HepG2 (cell line): Measurements from ENCODE around the gene ARMH4.

Experiments
- FOXM1 ChIP-seq: sonication (generic); formaldehyde crosslinking; IDR thresholded peaks from 2 replicates; pipeline ENCODE4 v1.5.0; 2020; ENCODE audit warnings: missing genetic modification reagents
- TBX2 ChIP-seq: sonication (generic); formaldehyde crosslinking; IDR thresholded peaks from 2 replicates; pipeline ENCODE4 v1.5.0; 2020; ENCODE audit warnings: missing genetic modification reagents, mild to moderate bottlenecking, borderline replicate concordance
- ZNF33B ChIP-seq: sonication (generic); formaldehyde crosslinking; IDR thresholded peaks from 2 replicates; pipeline ENCODE4 v1.5.1; 2020; ENCODE audit warnings: mild to moderate bottlenecking, missing genetic modification reagents
- ZNF724P ChIP-seq: sonication (generic); formaldehyde crosslinking; IDR thresholded peaks from 2 replicates; pipeline ENCODE4 v1.8.0; 2022; ENCODE audit warnings: missing genetic modification reagents, borderline replicate concordance
- TF ChIP-seq, protein P1 (sequence below): sonication (generic); formaldehyde crosslinking; IDR thresholded peaks from 2 replicates; pipeline ENCODE4 v1.5.0; 2020; ENCODE audit warnings: missing genetic modification reagents
- TF ChIP-seq, protein P2 (sequence below): sonication (generic); formaldehyde crosslinking; IDR thresholded peaks from 2 replicates; pipeline ENCODE4 v1.4.0; 2020; ENCODE audit warnings: missing genetic modification reagents
- TF ChIP-seq, protein P3 (sequence below): sonication (generic); formaldehyde crosslinking; IDR thresholded peaks from 2 replicates; pipeline ENCODE4 v1.5.0; 2020; ENCODE audit warnings: mild to moderate bottlenecking, missing genetic modification reagents
- TF ChIP-seq, protein P4 (sequence below): sonication (generic); formaldehyde crosslinking; conservative IDR thresholded peaks from 2 replicates; pipeline ENCODE4 v1.8.0; 2022; ENCODE audit warnings: low read depth, missing genetic modification reagents

DNA sequence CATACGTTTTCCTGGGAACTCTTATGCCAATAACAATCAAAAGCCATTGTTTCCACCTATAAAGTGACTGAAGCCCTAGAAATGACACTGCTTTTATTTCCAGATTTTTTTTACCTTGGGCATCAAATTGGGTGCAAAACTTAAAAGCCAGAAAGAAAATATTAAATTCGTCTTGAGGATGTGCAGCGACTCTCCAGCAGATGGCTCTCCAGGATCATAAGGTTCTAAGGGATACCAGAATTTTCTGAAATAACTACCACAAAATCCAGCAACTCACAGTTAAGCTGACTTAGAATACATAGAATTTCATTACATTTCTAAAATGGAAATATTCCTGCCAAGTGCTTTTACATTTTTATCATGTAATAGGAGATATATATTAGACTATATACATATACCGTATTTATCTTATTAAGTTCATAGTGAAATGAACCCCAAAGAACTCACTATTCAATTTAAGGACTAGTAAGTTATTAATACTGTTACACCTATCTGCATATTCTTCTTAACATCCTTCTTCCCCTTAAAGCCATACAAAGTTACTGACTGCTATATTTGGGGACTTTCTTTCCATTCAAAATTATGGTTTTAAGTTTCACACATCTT, 44.0 kb downstream of the ARMH4 start:
- TF ChIP-seq ZNF33B (CRISPR knock-in tag) (no peak), ZNF724P (CRISPR knock-in tag) (no peak), TBX2 (CRISPR knock-in tag) (no peak), FOXM1 (CRISPR knock-in tag) (no peak)
- TF ChIP-seq, protein P1, sequence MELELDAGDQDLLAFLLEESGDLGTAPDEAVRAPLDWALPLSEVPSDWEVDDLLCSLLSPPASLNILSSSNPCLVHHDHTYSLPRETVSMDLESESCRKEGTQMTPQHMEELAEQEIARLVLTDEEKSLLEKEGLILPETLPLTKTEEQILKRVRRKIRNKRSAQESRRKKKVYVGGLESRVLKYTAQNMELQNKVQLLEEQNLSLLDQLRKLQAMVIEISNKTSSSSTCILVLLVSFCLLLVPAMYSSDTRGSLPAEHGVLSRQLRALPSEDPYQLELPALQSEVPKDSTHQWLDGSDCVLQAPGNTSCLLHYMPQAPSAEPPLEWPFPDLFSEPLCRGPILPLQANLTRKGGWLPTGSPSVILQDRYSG (CRISPR knock-in tag): no peak
- TF ChIP-seq, protein P2, sequence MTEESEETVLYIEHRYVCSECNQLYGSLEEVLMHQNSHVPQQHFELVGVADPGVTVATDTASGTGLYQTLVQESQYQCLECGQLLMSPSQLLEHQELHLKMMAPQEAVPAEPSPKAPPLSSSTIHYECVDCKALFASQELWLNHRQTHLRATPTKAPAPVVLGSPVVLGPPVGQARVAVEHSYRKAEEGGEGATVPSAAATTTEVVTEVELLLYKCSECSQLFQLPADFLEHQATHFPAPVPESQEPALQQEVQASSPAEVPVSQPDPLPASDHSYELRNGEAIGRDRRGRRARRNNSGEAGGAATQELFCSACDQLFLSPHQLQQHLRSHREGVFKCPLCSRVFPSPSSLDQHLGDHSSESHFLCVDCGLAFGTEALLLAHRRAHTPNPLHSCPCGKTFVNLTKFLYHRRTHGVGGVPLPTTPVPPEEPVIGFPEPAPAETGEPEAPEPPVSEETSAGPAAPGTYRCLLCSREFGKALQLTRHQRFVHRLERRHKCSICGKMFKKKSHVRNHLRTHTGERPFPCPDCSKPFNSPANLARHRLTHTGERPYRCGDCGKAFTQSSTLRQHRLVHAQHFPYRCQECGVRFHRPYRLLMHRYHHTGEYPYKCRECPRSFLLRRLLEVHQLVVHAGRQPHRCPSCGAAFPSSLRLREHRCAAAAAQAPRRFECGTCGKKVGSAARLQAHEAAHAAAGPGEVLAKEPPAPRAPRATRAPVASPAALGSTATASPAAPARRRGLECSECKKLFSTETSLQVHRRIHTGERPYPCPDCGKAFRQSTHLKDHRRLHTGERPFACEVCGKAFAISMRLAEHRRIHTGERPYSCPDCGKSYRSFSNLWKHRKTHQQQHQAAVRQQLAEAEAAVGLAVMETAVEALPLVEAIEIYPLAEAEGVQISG (CRISPR knock-in tag): no peak
- TF ChIP-seq, protein P3, sequence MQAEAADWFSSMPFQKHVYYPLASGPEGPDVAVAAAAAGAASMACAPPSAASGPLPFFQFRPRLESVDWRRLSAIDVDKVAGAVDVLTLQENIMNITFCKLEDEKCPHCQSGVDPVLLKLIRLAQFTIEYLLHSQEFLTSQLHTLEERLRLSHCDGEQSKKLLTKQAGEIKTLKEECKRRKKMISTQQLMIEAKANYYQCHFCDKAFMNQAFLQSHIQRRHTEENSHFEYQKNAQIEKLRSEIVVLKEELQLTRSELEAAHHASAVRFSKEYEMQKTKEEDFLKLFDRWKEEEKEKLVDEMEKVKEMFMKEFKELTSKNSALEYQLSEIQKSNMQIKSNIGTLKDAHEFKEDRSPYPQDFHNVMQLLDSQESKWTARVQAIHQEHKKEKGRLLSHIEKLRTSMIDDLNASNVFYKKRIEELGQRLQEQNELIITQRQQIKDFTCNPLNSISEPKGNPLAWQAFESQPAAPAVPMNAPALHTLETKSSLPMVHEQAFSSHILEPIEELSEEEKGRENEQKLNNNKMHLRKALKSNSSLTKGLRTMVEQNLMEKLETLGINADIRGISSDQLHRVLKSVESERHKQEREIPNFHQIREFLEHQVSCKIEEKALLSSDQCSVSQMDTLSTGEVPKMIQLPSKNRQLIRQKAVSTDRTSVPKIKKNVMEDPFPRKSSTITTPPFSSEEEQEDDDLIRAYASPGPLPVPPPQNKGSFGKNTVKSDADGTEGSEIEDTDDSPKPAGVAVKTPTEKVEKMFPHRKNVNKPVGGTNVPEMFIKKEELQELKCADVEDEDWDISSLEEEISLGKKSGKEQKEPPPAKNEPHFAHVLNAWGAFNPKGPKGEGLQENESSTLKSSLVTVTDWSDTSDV: no peak
- TF ChIP-seq, protein P4, sequence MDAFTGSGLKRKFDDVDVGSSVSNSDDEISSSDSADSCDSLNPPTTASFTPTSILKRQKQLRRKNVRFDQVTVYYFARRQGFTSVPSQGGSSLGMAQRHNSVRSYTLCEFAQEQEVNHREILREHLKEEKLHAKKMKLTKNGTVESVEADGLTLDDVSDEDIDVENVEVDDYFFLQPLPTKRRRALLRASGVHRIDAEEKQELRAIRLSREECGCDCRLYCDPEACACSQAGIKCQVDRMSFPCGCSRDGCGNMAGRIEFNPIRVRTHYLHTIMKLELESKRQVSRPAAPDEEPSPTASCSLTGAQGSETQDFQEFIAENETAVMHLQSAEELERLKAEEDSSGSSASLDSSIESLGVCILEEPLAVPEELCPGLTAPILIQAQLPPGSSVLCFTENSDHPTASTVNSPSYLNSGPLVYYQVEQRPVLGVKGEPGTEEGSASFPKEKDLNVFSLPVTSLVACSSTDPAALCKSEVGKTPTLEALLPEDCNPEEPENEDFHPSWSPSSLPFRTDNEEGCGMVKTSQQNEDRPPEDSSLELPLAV (CRISPR knock-in tag): no peak
